Tibial nerve (tissue), 4 donors: ENCODE data around the gene IPO9.

Source experiments
- EP300 ChIP-seq, 2 donors: sonication (generic); formaldehyde crosslinking; IDR thresholded peaks; one replicate each; pipeline ENCODE4 v1.6.1; 2017; ENCODE audit warnings: antibody characterized with exemption in 2 of 2, mild to moderate bottlenecking in 1 of 2
- POLR2A ChIP-seq, 2 donors: fragments of 450-650 bp; IDR thresholded peaks; one replicate each; pipeline ENCODE4 v1.6.1; 2017; ENCODE audit warnings: antibody characterized with exemption in 2 of 2, mild to moderate bottlenecking in 2 of 2, moderate library complexity in 2 of 2
- TF ChIP-seq, protein P1 (sequence below), 5 experiments: fragments of 200-600 bp in 3 of 5; fragments of 450-650 bp in 2 of 5; sonication (generic) in 3 of 5; IDR thresholded peaks; one replicate each; pipeline ENCODE4 v1.5.1; 2016 to 2019; ENCODE audit warnings: antibody characterized with exemption in 5 of 5, mild to moderate bottlenecking in 3 of 5, moderate library complexity in 2 of 5

GRCh38 chr1:201792534-201793305 is 36.2 kb upstream of the IPO9 start:
- TF ChIP-seq POLR2A (IDR thresholded peaks at IDR 0.05) (no peak), EP300 (IDR thresholded peaks at IDR 0.05) (peak in 1 of 2 donors; percentile 57)
- TF ChIP-seq, protein P1, sequence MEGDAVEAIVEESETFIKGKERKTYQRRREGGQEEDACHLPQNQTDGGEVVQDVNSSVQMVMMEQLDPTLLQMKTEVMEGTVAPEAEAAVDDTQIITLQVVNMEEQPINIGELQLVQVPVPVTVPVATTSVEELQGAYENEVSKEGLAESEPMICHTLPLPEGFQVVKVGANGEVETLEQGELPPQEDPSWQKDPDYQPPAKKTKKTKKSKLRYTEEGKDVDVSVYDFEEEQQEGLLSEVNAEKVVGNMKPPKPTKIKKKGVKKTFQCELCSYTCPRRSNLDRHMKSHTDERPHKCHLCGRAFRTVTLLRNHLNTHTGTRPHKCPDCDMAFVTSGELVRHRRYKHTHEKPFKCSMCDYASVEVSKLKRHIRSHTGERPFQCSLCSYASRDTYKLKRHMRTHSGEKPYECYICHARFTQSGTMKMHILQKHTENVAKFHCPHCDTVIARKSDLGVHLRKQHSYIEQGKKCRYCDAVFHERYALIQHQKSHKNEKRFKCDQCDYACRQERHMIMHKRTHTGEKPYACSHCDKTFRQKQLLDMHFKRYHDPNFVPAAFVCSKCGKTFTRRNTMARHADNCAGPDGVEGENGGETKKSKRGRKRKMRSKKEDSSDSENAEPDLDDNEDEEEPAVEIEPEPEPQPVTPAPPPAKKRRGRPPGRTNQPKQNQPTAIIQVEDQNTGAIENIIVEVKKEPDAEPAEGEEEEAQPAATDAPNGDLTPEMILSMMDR (IDR thresholded peaks at IDR 0.05), result peak; percentile 92 to 97 (median 94)
